Neutrophil (primary cell): Measurements from ENCODE around the gene MAN1B1.

ENCODE experiments used
- H3K27ac ChIP-seq: fragments of 200-600 bp; sonication (generic); 2 replicates; pipeline ENCODE4 v1.5.1; 2016; ENCODE audit warnings: mild to moderate bottlenecking, moderate library complexity
- H3K27me3 ChIP-seq: fragments of 200-600 bp; sonication (generic); 2 replicates; pipeline ENCODE4 v1.6.0; 2016; ENCODE audit warnings: mild to moderate bottlenecking
- H3K36me3 ChIP-seq: fragments of 200-600 bp; sonication (generic); 2 replicates; pipeline ENCODE4 v1.5.1; 2017
- H3K4me1 ChIP-seq, 2 experiments: fragments of 200-600 bp in 1 of 2; sonication (generic) in 1 of 2; 1 replicate in 1 of 2; 2 replicates in 1 of 2; pipeline versions ENCODE4 v1.5.1 to v1.6.1; 2013 to 2016; ENCODE audit warnings: low read depth in 1 of 2, low read length in 1 of 2, mild to moderate bottlenecking in 1 of 2, moderate library complexity in 1 of 2; ENCODE audit not compliant: control insufficient read depth in 1 of 2, insufficient read depth in 1 of 2
- H3K4me3 ChIP-seq, 2 experiments: fragments of 200-600 bp in 1 of 2; sonication (generic) in 1 of 2; 1 replicate in 1 of 2; 2 replicates in 1 of 2; pipeline ENCODE4 v1.5.1; 2013 to 2016; ENCODE audit warnings: low read depth in 1 of 2, low read length in 1 of 2, mild to moderate bottlenecking in 1 of 2, moderate library complexity in 1 of 2
- H3K9me3 ChIP-seq: fragments of 200-600 bp; sonication (generic); 2 replicates; pipeline ENCODE4 v1.5.1; 2016
- TF ChIP-seq, protein P1 (sequence below): fragments of 200-600 bp; sonication (generic); IDR thresholded peaks from 2 replicates; pipeline ENCODE4 v1.5.1; 2016; ENCODE audit warnings: antibody characterized with exemption

MAN1B1 gene

DNA sequence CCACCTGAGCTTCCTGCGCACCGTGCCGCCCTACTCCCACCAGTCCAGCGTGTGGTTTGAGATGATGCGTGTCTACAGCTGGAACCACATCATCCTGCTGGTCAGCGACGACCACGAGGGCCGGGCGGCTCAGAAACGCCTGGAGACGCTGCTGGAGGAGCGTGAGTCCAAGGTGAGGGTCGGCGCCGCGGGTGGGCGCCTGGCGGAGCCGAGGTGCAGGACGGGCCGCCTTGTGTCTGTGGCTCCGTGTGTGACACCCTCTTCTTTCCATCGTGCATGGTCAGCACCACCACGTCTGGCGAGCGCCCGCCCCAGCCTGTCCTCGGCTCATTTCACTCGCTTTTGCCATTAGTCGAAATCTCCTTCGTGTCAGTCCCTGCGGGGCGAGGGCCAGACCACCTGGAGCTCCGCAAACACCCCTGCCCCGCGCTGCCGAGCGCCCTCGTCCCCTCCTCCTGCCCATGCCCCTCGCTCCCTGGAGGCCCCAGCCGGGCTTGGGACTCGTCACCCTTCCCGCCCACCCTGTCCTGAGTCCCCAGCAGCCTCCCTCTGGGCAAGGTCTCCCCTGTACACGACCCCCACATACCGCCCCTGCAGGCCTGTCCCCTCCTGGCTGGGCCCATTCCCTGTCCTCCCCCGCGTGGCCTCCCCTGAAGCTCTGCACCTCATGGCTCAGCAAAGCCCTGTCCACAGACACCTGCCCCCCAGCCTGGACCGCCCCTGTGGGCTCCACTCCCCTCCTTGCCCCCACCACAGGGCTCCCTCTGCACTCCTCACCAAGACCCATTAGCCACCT is 59.1 kb downstream of the MAN1B1 start:
- H3K27me3 ChIP-seq = peaks cover 83% of the 10 kb centered on the region
- H3K9me3 ChIP-seq = no peaks in the 10 kb centered on the region
- no peak overlapping the region for H3K4me3 ChIP-seq

DNA sequence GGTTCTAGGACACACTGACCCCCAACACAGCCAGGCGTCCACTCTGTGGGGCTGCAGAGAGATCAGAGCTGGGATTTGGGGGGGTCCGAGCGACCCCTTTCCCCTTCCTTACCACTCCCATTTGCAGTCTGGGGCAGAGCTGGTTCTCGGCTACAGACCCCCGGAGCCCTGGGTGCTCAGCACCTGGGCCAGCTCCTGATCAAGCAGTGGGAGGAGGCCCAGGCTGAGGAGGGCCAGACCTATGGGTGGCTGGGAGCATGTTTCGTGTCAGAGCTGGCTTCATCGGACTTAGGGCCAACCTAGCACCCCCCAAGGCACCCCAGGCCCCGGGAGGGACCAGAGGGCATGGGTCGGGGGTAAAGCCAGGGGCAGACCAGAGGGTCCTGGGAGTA is 59.7 kb downstream of the MAN1B1 start:
- H3K27ac ChIP-seq = no peak overlapping the region
- H3K27me3 ChIP-seq = peaks cover 79% of the 10 kb centered on the region
- no peaks in the 10 kb centered on the region for H3K36me3 ChIP-seq
- H3K9me3 ChIP-seq = no peaks in the 10 kb centered on the region
- peaks cover 0 to 4% of the 10 kb centered on the region in 2 experiments for H3K4me1 ChIP-seq
- TF ChIP-seq, protein P1, sequence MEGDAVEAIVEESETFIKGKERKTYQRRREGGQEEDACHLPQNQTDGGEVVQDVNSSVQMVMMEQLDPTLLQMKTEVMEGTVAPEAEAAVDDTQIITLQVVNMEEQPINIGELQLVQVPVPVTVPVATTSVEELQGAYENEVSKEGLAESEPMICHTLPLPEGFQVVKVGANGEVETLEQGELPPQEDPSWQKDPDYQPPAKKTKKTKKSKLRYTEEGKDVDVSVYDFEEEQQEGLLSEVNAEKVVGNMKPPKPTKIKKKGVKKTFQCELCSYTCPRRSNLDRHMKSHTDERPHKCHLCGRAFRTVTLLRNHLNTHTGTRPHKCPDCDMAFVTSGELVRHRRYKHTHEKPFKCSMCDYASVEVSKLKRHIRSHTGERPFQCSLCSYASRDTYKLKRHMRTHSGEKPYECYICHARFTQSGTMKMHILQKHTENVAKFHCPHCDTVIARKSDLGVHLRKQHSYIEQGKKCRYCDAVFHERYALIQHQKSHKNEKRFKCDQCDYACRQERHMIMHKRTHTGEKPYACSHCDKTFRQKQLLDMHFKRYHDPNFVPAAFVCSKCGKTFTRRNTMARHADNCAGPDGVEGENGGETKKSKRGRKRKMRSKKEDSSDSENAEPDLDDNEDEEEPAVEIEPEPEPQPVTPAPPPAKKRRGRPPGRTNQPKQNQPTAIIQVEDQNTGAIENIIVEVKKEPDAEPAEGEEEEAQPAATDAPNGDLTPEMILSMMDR = no peak
- no peak overlapping the region for H3K4me3 ChIP-seq

More for the DNA sequence above, 59.1 kb downstream of the MAN1B1 start:
- TF ChIP-seq, protein P1 = no peak
- Histone ChIP-seq H3K36me3 (no peaks in the 10 kb centered on the region), H3K27ac (no peak overlapping the region), H3K4me1 (peaks cover 0 to 4% of the 10 kb centered on the region in 2 experiments)

DNA sequence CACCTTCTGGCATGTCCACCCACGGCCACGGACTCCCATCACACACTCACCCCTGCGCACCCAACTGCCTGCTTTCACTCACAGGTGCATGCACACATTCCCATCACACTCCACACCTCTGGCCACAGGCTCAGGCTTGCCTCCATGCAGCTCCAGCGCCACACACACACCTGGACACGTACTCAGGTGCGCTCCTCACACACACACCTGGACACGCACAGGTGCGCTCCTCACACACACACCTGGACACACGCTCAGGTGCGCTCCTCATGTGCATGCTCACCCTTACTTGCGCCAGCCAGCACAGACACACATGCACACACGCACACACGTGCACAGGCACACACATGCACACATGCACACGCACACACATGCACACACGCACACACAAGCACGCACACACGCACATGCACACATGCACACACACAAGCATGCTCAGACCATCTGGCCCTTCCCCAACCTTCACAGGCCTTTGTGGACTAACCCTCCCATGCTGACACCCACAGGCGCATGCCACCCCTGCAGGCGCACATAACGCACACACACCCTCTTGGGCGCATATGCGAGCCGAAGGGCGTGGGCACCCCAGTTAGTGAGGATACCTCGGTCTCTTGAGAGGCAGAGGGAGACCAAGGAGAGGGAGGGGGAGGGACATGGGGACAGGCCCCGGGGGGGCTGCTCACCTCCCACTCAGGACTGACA is 60.5 kb downstream of the MAN1B1 start:
- Histone ChIP-seq H3K27me3 (peaks cover 77% of the 10 kb centered on the region), H3K36me3 (no peaks in the 10 kb centered on the region), H3K4me3 (no peak overlapping the region)

DNA sequence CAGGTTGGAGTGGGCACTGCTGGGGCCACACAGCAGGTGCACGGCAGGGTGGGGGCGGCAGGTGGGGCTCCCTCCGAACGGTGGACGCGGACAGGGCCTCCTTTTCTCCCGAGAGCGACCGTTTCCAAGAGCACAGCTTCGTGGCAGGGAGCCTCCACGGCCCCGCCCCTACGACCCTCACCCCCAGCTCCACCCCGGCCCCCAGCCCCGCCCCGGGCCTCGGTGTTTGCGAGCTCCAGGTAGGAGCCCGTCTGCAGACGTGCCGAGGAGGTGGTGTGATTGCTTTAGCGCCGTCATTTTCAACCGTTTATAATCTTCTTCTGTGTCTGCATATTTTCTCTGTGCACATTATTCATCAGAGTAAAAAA is 61.0 kb downstream of the MAN1B1 start:
- TF ChIP-seq, protein P1 = no peak
- peaks cover 74% of the 10 kb centered on the region for H3K27me3 ChIP-seq
- H3K4me1 ChIP-seq = peaks cover 0 to 4% of the 10 kb centered on the region in 2 experiments
- H3K4me3 ChIP-seq = no peak overlapping the region
- H3K9me3 ChIP-seq = no peaks in the 10 kb centered on the region
- no peaks in the 10 kb centered on the region for H3K36me3 ChIP-seq
- H3K27ac ChIP-seq = no peak overlapping the region

More for the DNA sequence above, 60.5 kb downstream of the MAN1B1 start:
- Histone ChIP-seq H3K27ac (no peak overlapping the region), H3K9me3 (no peaks in the 10 kb centered on the region), H3K4me1 (peaks cover 0 to 4% of the 10 kb centered on the region in 2 experiments)
- TF ChIP-seq, protein P1 = no peak

DNA sequence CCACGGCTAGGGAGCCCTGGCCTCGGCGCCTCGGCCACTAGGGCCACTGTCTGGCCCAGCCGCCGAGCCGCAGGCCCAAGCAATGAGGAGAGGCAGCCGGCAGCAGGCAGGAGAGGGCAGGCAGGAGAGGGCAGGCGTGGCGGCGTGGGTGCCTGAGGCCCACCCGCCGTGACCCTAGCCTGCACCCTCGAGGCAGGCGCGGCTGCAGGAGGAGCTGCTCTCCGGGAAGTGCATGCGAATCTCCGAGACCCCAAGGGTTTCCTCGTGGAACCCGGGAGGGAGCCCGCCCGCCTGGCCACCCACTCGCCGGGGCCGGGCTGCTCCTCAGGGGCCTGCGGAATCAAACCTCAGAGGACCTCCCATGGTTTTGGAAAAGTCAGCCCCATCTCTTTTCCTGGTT is 61.5 kb downstream of the MAN1B1 start:
- peaks cover 0 to 4% of the 10 kb centered on the region in 2 experiments for H3K4me1 ChIP-seq
- no peaks in the 10 kb centered on the region for H3K9me3 ChIP-seq
- TF ChIP-seq, protein P1 = no peak
- no peaks in the 10 kb centered on the region for H3K36me3 ChIP-seq
- H3K4me3 ChIP-seq = no peak overlapping the region
- no peak overlapping the region for H3K27ac ChIP-seq
- peaks cover 71% of the 10 kb centered on the region for H3K27me3 ChIP-seq
